AG04449 (cell line): ENCODE results near the gene PNKD.

ENCODE experiments used
- CTCF ChIA-PET: fragments of 350-600 bp; formaldehyde crosslinking; extraction: SDS; loops from one replicate; lab custom pipeline; 2021; ENCODE audit warnings: antibody characterized with exemption; lab: Yijun Ruan, JAX
- POLR2A ChIA-PET: fragments of 400-600, 350-600 bp; formaldehyde crosslinking; extraction: SDS; loops from one replicate; lab custom pipeline; 2020; ENCODE audit warnings: antibody characterized with exemption, inconsistent platforms; lab: Yijun Ruan, JAX
- DNase-seq: peaks from one replicate; pipeline ENCODE4 v3.0.0-alpha.2; 2010; ENCODE audit warnings: low read depth, low spot score
- H3K4me3 ChIP-seq: 2 replicates; pipeline ENCODE4 v1.5.1; 2011; ENCODE audit warnings: low read depth, mild to moderate bottlenecking, control low read depth, low read length
- TF ChIP-seq, protein P1 (sequence below): IDR thresholded peaks from one replicate; pipeline ENCODE4 v1.5.1; 2011; ENCODE audit warnings: mild to moderate bottlenecking, moderate library complexity, low read length, control low read depth, inconsistent platforms; ENCODE audit not compliant: insufficient read depth; ENCODE audit errors: missing control alignments

The PNKD gene

DNA sequence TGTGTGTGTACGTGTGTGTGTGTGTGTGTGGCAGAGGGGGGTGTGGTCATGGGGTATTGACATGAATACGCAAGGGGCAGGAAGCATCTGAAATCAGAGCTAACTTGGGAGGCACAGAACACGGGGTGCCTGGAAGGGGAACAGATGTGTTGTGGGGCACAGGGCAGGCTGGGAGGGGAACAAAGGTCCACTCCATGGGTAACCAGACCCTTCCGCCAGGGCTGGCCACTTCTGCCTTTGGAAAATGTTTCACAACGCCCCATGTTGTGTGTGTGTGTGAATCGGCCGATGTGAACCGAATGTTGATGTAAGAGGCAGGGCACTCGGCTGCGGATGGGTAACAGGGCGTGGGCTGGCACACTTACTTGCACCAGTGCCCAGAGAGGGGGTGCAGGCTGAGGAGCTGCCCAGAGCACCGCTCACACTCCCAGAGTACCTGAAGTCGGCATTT is 111.6 kb downstream of the PNKD start, which contains the start of gene SLC11A1:
Gene SLC11A1 (plus strand): TSS at position 358 of the 451 bp plus-strand sequence. CDS start 96 bp downstream, outside the sequence.
- DNase-seq: no peak
- ChIA-PET CTCF (interaction anchor here (4.4 kb wide), 1 partner anchor 15 kb away, joined by 16 read pairs; no protein-coding TSS in a partner anchor), POLR2A (no interaction called here)
- TF ChIP-seq, protein P1, sequence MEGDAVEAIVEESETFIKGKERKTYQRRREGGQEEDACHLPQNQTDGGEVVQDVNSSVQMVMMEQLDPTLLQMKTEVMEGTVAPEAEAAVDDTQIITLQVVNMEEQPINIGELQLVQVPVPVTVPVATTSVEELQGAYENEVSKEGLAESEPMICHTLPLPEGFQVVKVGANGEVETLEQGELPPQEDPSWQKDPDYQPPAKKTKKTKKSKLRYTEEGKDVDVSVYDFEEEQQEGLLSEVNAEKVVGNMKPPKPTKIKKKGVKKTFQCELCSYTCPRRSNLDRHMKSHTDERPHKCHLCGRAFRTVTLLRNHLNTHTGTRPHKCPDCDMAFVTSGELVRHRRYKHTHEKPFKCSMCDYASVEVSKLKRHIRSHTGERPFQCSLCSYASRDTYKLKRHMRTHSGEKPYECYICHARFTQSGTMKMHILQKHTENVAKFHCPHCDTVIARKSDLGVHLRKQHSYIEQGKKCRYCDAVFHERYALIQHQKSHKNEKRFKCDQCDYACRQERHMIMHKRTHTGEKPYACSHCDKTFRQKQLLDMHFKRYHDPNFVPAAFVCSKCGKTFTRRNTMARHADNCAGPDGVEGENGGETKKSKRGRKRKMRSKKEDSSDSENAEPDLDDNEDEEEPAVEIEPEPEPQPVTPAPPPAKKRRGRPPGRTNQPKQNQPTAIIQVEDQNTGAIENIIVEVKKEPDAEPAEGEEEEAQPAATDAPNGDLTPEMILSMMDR: no peak
- H3K4me3 ChIP-seq: no peak within 1 kb of the TSS

DNA sequence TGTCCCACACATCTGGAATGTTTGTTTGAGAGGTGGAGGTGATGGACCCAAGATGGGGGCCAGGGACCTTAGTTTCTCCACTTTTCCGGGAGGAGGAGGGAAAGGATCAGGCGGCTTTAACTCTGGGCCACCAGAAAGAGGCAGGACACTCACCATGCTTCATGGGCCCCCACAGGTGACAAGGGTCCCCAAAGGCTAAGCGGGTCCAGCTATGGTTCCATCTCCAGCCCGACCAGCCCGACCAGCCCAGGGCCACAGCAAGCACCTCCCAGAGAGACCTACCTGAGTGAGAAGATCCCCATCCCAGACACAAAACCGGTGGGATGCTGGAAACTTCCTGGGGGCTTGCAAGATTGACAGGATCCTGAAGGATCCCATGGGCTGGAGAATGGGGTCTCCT is 112.5 kb downstream of the PNKD start:
- DNase-seq: no peak
- TF ChIP-seq, protein P1: no peak
- no peak overlapping the region for H3K4me3 ChIP-seq
- ChIA-PET CTCF (interaction anchor here (0.9 to 4.4 kb wide), 3 partner anchors 11 to 195 kb away, joined by 3 to 20 read pairs (median 16); no protein-coding TSS in a partner anchor), POLR2A (no interaction called here)

DNA sequence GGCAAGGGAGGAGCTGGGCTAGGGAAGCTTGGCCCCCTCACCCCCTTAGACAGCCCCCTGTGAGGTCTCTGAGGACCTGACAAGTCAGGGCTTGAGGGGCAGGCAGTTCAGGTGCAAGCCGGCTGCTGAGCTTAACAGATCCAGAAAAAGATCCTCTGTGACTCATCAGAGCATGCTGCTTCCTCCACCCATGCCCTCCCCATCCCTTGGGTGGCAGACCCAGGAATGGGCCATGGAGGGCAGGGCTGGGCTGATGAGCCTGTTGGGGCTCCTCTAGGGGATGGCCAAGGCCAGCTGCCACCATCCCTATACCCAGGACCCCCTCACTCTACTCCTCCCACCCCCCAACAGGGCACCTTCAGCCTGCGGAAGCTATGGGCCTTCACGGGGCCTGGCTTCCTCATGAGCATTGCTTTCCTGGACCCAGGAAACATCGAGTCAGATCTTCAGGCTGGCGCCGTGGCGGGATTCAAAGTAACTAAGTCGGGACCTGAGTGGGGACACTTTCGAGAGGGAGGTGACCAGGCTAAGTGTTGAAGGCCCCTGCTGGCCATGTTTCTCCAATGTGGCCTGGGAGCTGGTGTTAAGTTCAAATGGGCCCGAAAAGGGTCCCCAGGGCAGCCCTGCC is 113.7 kb downstream of the PNKD start:
- CTCF ChIA-PET: interaction anchor here (0.9 to 4.4 kb wide), 8 partner anchors 10 to 196 kb away, joined by 3 to 20 read pairs (median 4); partner anchors contain the start of gene CATIP
- DNase-seq: no peak

DNA sequence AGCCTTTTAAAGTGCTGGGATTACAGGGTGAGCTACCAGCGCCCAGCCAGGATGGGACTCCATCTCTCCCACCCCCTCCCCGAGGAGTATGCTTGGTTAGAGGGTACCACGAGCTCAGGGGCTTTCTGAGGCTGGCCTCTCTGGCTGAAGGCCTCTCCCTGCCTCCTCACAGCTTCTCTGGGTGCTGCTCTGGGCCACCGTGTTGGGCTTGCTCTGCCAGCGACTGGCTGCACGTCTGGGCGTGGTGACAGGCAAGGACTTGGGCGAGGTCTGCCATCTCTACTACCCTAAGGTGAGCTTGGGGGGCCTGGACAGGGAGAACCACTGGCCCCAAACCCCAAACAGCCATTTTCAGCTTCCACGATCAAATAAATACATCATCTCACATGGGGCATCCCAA is 114.7 kb downstream of the PNKD start:
- TF ChIP-seq, protein P1: no peak
- ChIA-PET CTCF (interaction anchor here (0.7 to 4.4 kb wide), 8 partner anchors 8 to 113 kb away, joined by 3 to 20 read pairs (median 4); no protein-coding TSS in a partner anchor), POLR2A (no interaction called here)
- DNase-seq: no peak
- H3K4me3 ChIP-seq: no peak overlapping the region

More for the DNA sequence above, 113.7 kb downstream of the PNKD start:
- no peak overlapping the region for H3K4me3 ChIP-seq
- POLR2A ChIA-PET: interaction anchor here (1.4 kb wide), 1 partner anchor 13 kb away, joined by 6 read pairs; no protein-coding TSS in a partner anchor
- TF ChIP-seq, protein P1: no peak

DNA sequence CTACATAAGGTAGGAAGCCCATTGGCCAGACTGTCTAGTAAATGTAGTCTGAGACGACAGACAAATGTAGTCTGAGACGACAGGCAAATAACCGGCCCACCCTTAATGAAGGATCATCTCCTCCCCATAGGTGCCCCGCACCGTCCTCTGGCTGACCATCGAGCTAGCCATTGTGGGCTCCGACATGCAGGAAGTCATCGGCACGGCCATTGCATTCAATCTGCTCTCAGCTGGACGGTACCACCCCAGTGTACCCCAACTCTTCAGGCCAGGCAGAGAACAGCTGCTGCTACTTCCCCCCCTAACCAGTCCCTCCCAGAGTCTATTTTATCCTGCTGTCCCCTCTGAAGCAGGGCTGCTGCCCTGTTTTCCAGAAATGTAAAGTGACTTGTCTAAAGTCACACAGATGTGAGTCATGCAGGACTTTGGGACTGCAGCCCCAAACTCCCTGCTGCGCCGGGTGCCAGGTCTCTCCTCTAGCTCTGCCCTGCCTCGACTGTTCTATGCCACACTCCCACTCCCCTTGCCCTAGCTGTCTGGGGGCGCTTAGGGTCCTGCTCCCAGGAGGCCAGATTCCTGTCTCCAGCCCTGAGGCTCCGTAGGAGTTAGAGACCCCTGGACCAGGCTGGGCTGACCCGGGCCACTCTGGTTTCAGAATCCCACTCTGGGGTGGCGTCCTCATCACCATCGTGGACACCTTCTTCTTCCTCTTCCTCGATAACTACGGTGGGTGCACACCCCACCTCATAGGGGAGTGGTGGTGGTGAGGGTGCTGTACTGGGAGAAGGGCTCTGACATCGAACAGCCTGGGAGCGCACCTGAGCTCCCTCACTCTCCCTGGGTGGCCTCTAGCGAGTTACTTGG is 116.4 kb downstream of the PNKD start:
- ChIA-PET POLR2A (no interaction called here), CTCF (interaction anchor here (0.5 to 3.7 kb wide), 8 partner anchors 7 to 100 kb away, joined by 3 to 20 read pairs (median 3); partner anchors contain the start of genes CATIP and TMBIM1)

More for the DNA sequence above, 116.4 kb downstream of the PNKD start:
- TF ChIP-seq, protein P1: no peak
- no peak overlapping the region for H3K4me3 ChIP-seq
- DNase-seq: no peak
